Measurements from ENCODE around the gene FBXO10.

FBXO10 gene

DNA sequence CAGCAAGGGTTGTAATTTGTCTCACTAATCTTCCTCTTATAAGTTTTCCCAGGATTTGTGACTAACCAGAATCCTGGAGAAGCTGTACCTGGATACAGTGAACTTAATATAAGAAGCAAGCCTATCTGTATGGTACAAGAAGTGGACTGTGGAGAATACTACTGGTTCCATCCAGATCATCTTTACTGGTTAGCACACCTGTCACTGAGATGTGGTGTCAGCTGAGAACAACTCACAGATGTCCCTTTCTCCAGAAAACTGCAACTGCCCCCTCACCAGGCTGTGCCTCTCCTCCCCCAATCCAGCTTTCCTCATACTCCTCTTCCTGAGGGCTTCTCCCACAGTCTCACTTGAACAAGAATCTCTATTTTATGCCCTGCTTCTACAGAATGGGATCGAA is 4.9 kb downstream of the FBXO10 start:
- Histone ChIP-seq H3K27ac (replicated peaks) (no peak overlapping the region), H3K4me3 (replicated peaks; ENCODE audit: insufficient read depth, low read length) (no peak overlapping the region), H3K27me3 (ENCODE audit: insufficient read depth, poor library complexity, severe bottlenecking) (no peaks in the 10 kb centered on the region)
- no peak for TF ChIP-seq POLR2AphosphoS5 (IDR thresholded peaks at IDR 0.05; ENCODE audit: low read depth)
- TF ChIP-seq, protein P1, sequence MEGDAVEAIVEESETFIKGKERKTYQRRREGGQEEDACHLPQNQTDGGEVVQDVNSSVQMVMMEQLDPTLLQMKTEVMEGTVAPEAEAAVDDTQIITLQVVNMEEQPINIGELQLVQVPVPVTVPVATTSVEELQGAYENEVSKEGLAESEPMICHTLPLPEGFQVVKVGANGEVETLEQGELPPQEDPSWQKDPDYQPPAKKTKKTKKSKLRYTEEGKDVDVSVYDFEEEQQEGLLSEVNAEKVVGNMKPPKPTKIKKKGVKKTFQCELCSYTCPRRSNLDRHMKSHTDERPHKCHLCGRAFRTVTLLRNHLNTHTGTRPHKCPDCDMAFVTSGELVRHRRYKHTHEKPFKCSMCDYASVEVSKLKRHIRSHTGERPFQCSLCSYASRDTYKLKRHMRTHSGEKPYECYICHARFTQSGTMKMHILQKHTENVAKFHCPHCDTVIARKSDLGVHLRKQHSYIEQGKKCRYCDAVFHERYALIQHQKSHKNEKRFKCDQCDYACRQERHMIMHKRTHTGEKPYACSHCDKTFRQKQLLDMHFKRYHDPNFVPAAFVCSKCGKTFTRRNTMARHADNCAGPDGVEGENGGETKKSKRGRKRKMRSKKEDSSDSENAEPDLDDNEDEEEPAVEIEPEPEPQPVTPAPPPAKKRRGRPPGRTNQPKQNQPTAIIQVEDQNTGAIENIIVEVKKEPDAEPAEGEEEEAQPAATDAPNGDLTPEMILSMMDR (IDR thresholded peaks at IDR 0.05; ENCODE audit: insufficient read depth, low read length), result no peak
- TF ChIP-seq, protein P2, sequence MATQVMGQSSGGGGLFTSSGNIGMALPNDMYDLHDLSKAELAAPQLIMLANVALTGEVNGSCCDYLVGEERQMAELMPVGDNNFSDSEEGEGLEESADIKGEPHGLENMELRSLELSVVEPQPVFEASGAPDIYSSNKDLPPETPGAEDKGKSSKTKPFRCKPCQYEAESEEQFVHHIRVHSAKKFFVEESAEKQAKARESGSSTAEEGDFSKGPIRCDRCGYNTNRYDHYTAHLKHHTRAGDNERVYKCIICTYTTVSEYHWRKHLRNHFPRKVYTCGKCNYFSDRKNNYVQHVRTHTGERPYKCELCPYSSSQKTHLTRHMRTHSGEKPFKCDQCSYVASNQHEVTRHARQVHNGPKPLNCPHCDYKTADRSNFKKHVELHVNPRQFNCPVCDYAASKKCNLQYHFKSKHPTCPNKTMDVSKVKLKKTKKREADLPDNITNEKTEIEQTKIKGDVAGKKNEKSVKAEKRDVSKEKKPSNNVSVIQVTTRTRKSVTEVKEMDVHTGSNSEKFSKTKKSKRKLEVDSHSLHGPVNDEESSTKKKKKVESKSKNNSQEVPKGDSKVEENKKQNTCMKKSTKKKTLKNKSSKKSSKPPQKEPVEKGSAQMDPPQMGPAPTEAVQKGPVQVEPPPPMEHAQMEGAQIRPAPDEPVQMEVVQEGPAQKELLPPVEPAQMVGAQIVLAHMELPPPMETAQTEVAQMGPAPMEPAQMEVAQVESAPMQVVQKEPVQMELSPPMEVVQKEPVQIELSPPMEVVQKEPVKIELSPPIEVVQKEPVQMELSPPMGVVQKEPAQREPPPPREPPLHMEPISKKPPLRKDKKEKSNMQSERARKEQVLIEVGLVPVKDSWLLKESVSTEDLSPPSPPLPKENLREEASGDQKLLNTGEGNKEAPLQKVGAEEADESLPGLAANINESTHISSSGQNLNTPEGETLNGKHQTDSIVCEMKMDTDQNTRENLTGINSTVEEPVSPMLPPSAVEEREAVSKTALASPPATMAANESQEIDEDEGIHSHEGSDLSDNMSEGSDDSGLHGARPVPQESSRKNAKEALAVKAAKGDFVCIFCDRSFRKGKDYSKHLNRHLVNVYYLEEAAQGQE (IDR thresholded peaks at IDR 0.05; ENCODE audit: insufficient replicate concordance, low read depth), result no peak
- TF ChIP-seq SPI1 (IDR thresholded peaks at IDR 0.05; ENCODE audit: borderline replicate concordance, low read depth), result no peak
- TF ChIP-seq GABPA (IDR thresholded peaks at IDR 0.05; ENCODE audit: low read depth), result no peak
- no peak for DNase-seq (ENCODE audit: low read depth in 1 of 2, low spot score in 1 of 2)

DNA sequence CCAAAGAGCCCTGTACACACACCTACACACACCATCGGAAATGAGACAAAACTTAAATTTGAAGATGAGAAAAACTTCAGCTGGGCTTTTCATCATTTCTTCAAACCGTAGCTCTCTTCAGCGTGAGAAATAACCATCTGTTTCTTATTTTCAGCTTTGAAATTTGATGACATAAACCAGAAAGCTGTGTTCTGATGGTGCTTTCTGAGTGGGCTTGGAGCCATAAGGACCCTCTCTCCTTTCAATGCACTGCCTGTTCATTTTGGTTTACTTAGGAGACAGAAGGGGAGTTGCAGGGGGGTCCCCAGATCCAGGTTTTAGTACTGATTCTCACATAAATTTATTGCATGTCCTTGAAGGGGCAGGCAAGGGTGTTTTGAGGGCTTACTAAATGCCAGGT is 9.5 kb downstream of the FBXO10 start:
- TF ChIP-seq POLR2AphosphoS5 (IDR thresholded peaks at IDR 0.05; ENCODE audit: low read depth) (no peak), GABPA (IDR thresholded peaks at IDR 0.05; ENCODE audit: low read depth) (no peak), SPI1 (IDR thresholded peaks at IDR 0.05; ENCODE audit: borderline replicate concordance, low read depth) (no peak)
- TF ChIP-seq, protein P2 (IDR thresholded peaks at IDR 0.05; ENCODE audit: insufficient replicate concordance, low read depth), result no peak
- TF ChIP-seq, protein P1 (IDR thresholded peaks at IDR 0.05; ENCODE audit: insufficient read depth, low read length), result no peak
- Histone ChIP-seq H3K27ac (replicated peaks) (no peak overlapping the region), H3K4me3 (replicated peaks; ENCODE audit: insufficient read depth, low read length) (no peak overlapping the region), H3K27me3 (ENCODE audit: insufficient read depth, poor library complexity, severe bottlenecking) (no peaks in the 10 kb centered on the region)
- no peak for DNase-seq (ENCODE audit: low read depth in 1 of 2, low spot score in 1 of 2)

DNA sequence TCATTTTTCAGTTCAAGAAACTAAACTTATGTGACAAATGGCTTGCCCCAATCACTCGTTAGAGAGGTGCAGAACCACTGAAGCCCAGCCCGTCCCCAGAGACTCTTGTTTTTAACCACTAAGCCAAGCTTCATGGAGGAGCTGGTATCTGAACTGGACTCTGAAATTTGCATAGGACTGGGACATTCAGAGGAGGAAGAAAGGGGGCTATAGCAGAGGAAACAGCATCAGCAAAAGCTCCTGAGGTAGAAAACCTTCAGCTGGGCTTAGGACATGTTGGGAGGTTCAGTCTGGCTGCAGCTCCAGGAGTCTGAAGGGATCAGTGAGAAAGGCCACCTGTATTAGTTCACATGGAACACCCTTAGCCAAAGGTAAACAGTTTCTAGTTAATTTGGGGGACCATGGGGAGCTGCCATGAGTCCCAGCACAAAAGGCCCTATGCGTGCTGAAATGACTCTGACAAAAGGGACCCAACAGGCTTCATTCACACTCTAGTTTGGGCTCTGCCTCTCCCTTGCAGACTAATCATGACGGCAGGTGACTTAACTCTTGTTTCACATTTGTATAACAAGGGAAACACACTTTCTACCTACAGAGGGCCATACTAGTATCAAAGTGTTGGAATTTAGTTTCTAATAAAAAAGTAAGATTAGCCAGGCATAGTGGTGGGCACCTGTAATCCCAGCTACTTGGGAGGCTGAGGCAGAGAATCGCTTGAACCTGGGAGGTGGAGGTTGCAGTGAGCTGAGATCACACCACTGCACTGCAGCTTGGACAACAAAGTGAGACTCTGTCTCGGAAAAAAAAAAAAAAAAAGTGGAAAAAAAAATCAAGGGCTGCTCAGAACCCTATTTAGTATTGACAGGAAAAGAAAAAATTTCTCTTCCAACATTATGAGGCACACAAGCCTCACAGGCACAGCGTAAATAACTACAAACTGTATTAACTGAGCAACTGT is 10.2 kb downstream of the FBXO10 start:
- H3K27me3 ChIP-seq (ENCODE audit: insufficient read depth, poor library complexity, severe bottlenecking), result no peaks in the 10 kb centered on the region
- TF ChIP-seq, protein P1 (IDR thresholded peaks at IDR 0.05; ENCODE audit: insufficient read depth, low read length), result no peak
- TF ChIP-seq POLR2AphosphoS5 (IDR thresholded peaks at IDR 0.05; ENCODE audit: low read depth), result no peak
- TF ChIP-seq SPI1 (IDR thresholded peaks at IDR 0.05; ENCODE audit: borderline replicate concordance, low read depth), result no peak
- TF ChIP-seq, protein P2 (IDR thresholded peaks at IDR 0.05; ENCODE audit: insufficient replicate concordance, low read depth), result no peak
- no peak for TF ChIP-seq GABPA (IDR thresholded peaks at IDR 0.05; ENCODE audit: low read depth)
- H3K27ac ChIP-seq (replicated peaks), result no peak overlapping the region
- DNase-seq (ENCODE audit: low read depth in 1 of 2, low spot score in 1 of 2), result no peak
- no peak overlapping the region for H3K4me3 ChIP-seq (replicated peaks; ENCODE audit: insufficient read depth, low read length)
